WTC11 (cell line): Measurements from ENCODE around the gene LSM7. TPM values are rescaled to one million over a fixed set of nuclear protein-coding genes. Genes with fewer than 3 reads are reported as not detected.
A peak's percentile ranks its signal among the peaks of the same experiment; 100 is the strongest.

Experiments
- ATAC-seq: fragments of 200-7000 bp; cut with Tn5 transposase; 2 replicates; pipeline ENCODE4 v1.10.0; 2021; ENCODE audit warnings: mild to moderate bottlenecking, moderate library complexity
- CTCF ChIA-PET: fragments of 300-600 bp; sonication (Branson Sonifier 250); formaldehyde crosslinking; loops from one replicate; lab custom pipeline; 2021; ENCODE audit warnings: antibody characterized with exemption; lab: Charles Lee
- POLR2A ChIA-PET: fragments of 350-600 bp; sonication (Branson Sonifier 250); formaldehyde crosslinking; loops from one replicate; lab custom pipeline; 2021; ENCODE audit warnings: antibody characterized with exemption; lab: Charles Lee
- DNase-seq: peaks from one replicate; pipeline ENCODE4 v3.0.0; 2021; ENCODE audit warnings: low spot score
- H3K27ac Mint-ChIP-seq: 2 replicates; pipeline ENCODE4 v1.8.0; 2021; ENCODE audit warnings: mixed read lengths
- H3K27me3 Mint-ChIP-seq: 2 replicates; pipeline ENCODE4 v1.8.0; 2021; ENCODE audit warnings: low read depth, mild to moderate bottlenecking, moderate library complexity, mixed read lengths
- H3K36me3 Mint-ChIP-seq: 2 replicates; pipeline ENCODE4 v1.8.0; 2021; ENCODE audit warnings: mixed read lengths
- H3K4me1 Mint-ChIP-seq: 2 replicates; pipeline ENCODE4 v1.8.0; 2022; ENCODE audit warnings: mixed read lengths
- H3K4me3 Mint-ChIP-seq: 2 replicates; pipeline ENCODE4 v1.8.0; 2021; ENCODE audit warnings: mild to moderate bottlenecking, moderate library complexity, mixed read lengths
- H3K9me3 Mint-ChIP-seq: 2 replicates; pipeline ENCODE4 v1.8.0; 2021; ENCODE audit warnings: mixed read lengths
- ATF2 ChIP-seq: sonication (generic); formaldehyde crosslinking; IDR thresholded peaks from 2 replicates; pipeline ENCODE4 v1.8.1; 2022; ENCODE audit warnings: low read depth, missing genetic modification reagents, borderline replicate concordance
- CTCF ChIP-seq: fragments of 200-600 bp; IDR thresholded peaks from 2 replicates; pipeline ENCODE4 v1.8.0; 2022; ENCODE audit warnings: antibody characterized with exemption
- ETV6 ChIP-seq: sonication (generic); formaldehyde crosslinking; IDR thresholded peaks from 2 replicates; pipeline ENCODE4 v1.8.1; 2022; ENCODE audit warnings: mild to moderate bottlenecking, missing genetic modification reagents
- FOXK1 ChIP-seq: sonication (generic); formaldehyde crosslinking; IDR thresholded peaks from 2 replicates; pipeline ENCODE4 v1.8.0; 2022; ENCODE audit warnings: mild to moderate bottlenecking, moderate library complexity, missing genetic modification reagents
- GRHL2 ChIP-seq: fragments of 250-450 bp; sonication (Bioruptor Pico); IDR thresholded peaks from 2 replicates; pipeline ENCODE4 v1.8.0; 2022; ENCODE audit warnings: mild to moderate bottlenecking, moderate library complexity; ENCODE audit not compliant: insufficient replicate concordance, severe bottlenecking
- MYBL2 ChIP-seq: sonication (generic); formaldehyde crosslinking; IDR thresholded peaks from 2 replicates; pipeline ENCODE4 v1.8.1; 2023; ENCODE audit warnings: mild to moderate bottlenecking, moderate library complexity, missing genetic modification reagents
- NR2C2 ChIP-seq: sonication (generic); formaldehyde crosslinking; IDR thresholded peaks from 2 replicates; pipeline ENCODE4 v1.8.0; 2022; ENCODE audit warnings: mild to moderate bottlenecking, missing genetic modification reagents
- PREB ChIP-seq: sonication (generic); formaldehyde crosslinking; IDR thresholded peaks from 2 replicates; pipeline ENCODE4 v1.8.1; 2022; ENCODE audit warnings: mild to moderate bottlenecking, missing genetic modification reagents, moderate library complexity, borderline replicate concordance
- PRRX2 ChIP-seq: fragments of 250-450 bp; sonication (Bioruptor Pico); IDR thresholded peaks from 2 replicates; pipeline ENCODE4 v1.8.0; 2021; ENCODE audit warnings: mild to moderate bottlenecking
- USF2 ChIP-seq: sonication (generic); formaldehyde crosslinking; IDR thresholded peaks from 2 replicates; pipeline ENCODE4 v1.8.1; 2023; ENCODE audit warnings: mild to moderate bottlenecking, missing genetic modification reagents, moderate library complexity
- ZBTB43 ChIP-seq: sonication (generic); formaldehyde crosslinking; IDR thresholded peaks from 2 replicates; pipeline ENCODE4 v1.8.1; 2023; ENCODE audit warnings: mild to moderate bottlenecking, missing genetic modification reagents
- ZNF121 ChIP-seq: sonication (generic); formaldehyde crosslinking; IDR thresholded peaks from 2 replicates; pipeline ENCODE4 v1.8.0; 2023; ENCODE audit warnings: missing genetic modification reagents
- ZNF317 ChIP-seq: sonication (generic); formaldehyde crosslinking; IDR thresholded peaks from 2 replicates; pipeline ENCODE4 v1.8.1; 2023; ENCODE audit warnings: low read depth, mild to moderate bottlenecking, moderate library complexity, missing genetic modification reagents, borderline replicate concordance
- total RNA-seq: library from RNA; stranded (reverse); gene quantifications from 3 replicates; pipeline ENCODE4 v1.2.3, GENCODE V29; 2021

LSM7 gene
- total RNA-seq, 1 experiment from 2014 or later, result 245 TPM

GRCh38 chr19:2327773-2328400 lies 499 bp downstream of the LSM7 start:
- POLR2A ChIA-PET, result interaction anchor here (0.6 to 1.3 kb wide), 2 partner anchors 14 to 100 kb away, joined by 3 read pairs; partner anchors contain the start of gene TIMM13
- H3K27me3 Mint-ChIP-seq, result no peaks in the 10 kb centered on the region
- H3K27ac Mint-ChIP-seq, result peak overlapping the region; percentile 98
- ATAC-seq, result peak; percentile 59
- DNase-seq, result no peak
- peaks cover 41% of the 10 kb centered on the region for H3K4me1 Mint-ChIP-seq
- H3K4me3 Mint-ChIP-seq, result peak overlapping the region; percentile 100
- H3K9me3 Mint-ChIP-seq, result no peaks in the 10 kb centered on the region
- peaks cover 12% of the 10 kb centered on the region for H3K36me3 Mint-ChIP-seq
- TF ChIP-seq ATF2 (CRISPR knock-in tag) (no peak), ZNF121 (CRISPR knock-in tag) (0 out of 2 replicates have a peak, but pooled peaks have one; percentile 12)
- CTCF ChIA-PET, result interaction anchor here (0.5 to 3.3 kb wide), 10 partner anchors 9 to 553 kb away, joined by 3 to 20 read pairs (median 4); no protein-coding TSS in a partner anchor

- H3K9me3 Mint-ChIP-seq, result no peaks in the 10 kb centered on the region
- POLR2A ChIA-PET, result interaction anchor here (0.6 to 1.3 kb wide), 2 partner anchors 13 to 101 kb away, joined by 3 read pairs; partner anchors contain the start of gene TIMM13
Observed at GRCh38 chr19:2326699-2327360, 1.6 kb downstream of the LSM7 start.

GRCh38 chr19:2325281-2326046 lies 2.9 kb downstream of the LSM7 start:
- ATAC-seq (no peak), DNase-seq (no peak)
- POLR2A ChIA-PET, result no interaction called here
- TF ChIP-seq ZNF317 (CRISPR knock-in tag), result no peak
- no peak for TF ChIP-seq ATF2 (CRISPR knock-in tag)
- no peak for TF ChIP-seq ETV6 (CRISPR knock-in tag)
- TF ChIP-seq PRRX2, result no peak
- TF ChIP-seq NR2C2 (CRISPR knock-in tag), result no peak
- no peak for TF ChIP-seq MYBL2 (CRISPR knock-in tag)
- no peak for TF ChIP-seq PREB

More at GRCh38 chr19:2326699-2327360, 1.6 kb downstream of the LSM7 start:
- Mint-ChIP-seq H3K27me3 (no peaks in the 10 kb centered on the region), H3K4me3 (peak overlapping the region; percentile 100), H3K4me1 (peaks cover 37% of the 10 kb centered on the region), H3K27ac (peak overlapping the region; percentile 80; the same call in 1 of the 2 replicates), H3K36me3 (peaks cover 13% of the 10 kb centered on the region)
- ATAC-seq (no peak), DNase-seq (no peak)
- CTCF ChIA-PET, result interaction anchor here (1.3 to 3.3 kb wide), 4 partner anchors 8 to 51 kb away, joined by 4 to 20 read pairs (median 8); no protein-coding TSS in a partner anchor
- TF ChIP-seq FOXK1 (CRISPR knock-in tag) (no peak), GRHL2 (CRISPR knock-in tag) (no peak), USF2 (CRISPR knock-in tag) (no peak), ZBTB43 (no peak), CTCF (no peak)
- TF ChIP-seq, all 79 proteins: peak for 0

More at GRCh38 chr19:2325281-2326046, 2.9 kb downstream of the LSM7 start:
- H3K9me3 Mint-ChIP-seq, result no peaks in the 10 kb centered on the region
- CTCF ChIA-PET, result interaction anchor here (0.6 to 3.3 kb wide), 2 partner anchors 10 to 87 kb away, joined by 5 to 20 read pairs; no protein-coding TSS in a partner anchor
- H3K36me3 Mint-ChIP-seq, result peaks cover 13% of the 10 kb centered on the region
- no peak overlapping the region; the same call in 1 of the 2 replicates for H3K27ac Mint-ChIP-seq
- peaks cover 23% of the 10 kb centered on the region for H3K4me1 Mint-ChIP-seq
- no peak overlapping the region for H3K4me3 Mint-ChIP-seq
- H3K27me3 Mint-ChIP-seq, result no peaks in the 10 kb centered on the region
